Chondrocyte (in vitro differentiated cells): ENCODE data around the gene PRKG2. TPM values are rescaled to one million over a fixed set of nuclear protein-coding genes. Genes with fewer than 3 reads are reported as not detected.

Experiments
- DNase-seq: peaks from one replicate; pipeline ENCODE4 v3.0.0; 2021; ENCODE audit warnings: mixed read lengths, low spot score
- H3K27ac Mint-ChIP-seq: one replicate; pipeline ENCODE4 v1.8.0; 2021; ENCODE audit warnings: mild to moderate bottlenecking, moderate library complexity, mixed read lengths; ENCODE audit not compliant: unreplicated experiment
- H3K27me3 Mint-ChIP-seq: 2 replicates; pipeline ENCODE4 v1.8.0; 2021; ENCODE audit warnings: low read depth, mixed read lengths
- H3K36me3 Mint-ChIP-seq: 2 replicates; pipeline ENCODE4 v1.8.0; 2021; ENCODE audit warnings: low read depth, mixed read lengths
- H3K4me1 Mint-ChIP-seq: 2 replicates; pipeline ENCODE4 v1.8.0; 2021; ENCODE audit warnings: low read depth, mild to moderate bottlenecking, mixed read lengths
- H3K4me3 Mint-ChIP-seq: one replicate; pipeline ENCODE4 v1.8.0; 2021; ENCODE audit warnings: mild to moderate bottlenecking, moderate library complexity, mixed read lengths; ENCODE audit not compliant: unreplicated experiment
- H3K9me3 Mint-ChIP-seq: 2 replicates; pipeline ENCODE4 v1.8.0; 2021; ENCODE audit warnings: low read depth, mixed read lengths
- CTCF ChIP-seq: fragments of 200-600 bp; sonication (generic); IDR thresholded peaks from 2 replicates; pipeline ENCODE4 v1.5.0; 2021; ENCODE audit warnings: antibody characterized with exemption, mild to moderate bottlenecking, moderate library complexity
- total RNA-seq: library from RNA; stranded (reverse); gene quantifications from 3 replicates; pipeline ENCODE4 v1.2.1, GENCODE V29; 2021

The PRKG2 gene
- total RNA-seq, 1 donor from 2014 or later: not detected

DNA sequence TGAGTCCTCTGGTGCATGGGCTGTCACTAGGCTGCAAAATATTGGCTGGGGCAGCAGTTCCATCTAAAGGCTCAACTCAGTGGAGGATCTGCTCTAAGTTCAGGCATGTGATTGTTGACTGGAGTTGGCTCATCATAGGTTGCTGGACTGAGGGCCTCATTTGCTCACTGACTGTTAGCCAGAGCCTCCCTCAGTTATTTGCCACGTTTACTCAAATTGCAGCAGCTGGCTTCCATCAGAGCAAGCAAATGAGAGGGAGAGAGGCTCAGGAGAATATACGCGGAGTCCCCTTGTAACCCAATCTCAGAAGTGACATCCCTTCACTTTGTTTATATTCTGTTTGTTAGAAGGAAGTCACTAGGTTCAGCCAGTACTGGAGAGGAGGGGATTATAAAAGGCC, 130.4 kb downstream of the PRKG2 start:
- DNase-seq: no peak
- peaks cover 3% of the 10 kb centered on the region for H3K27me3 Mint-ChIP-seq
- no peak overlapping the region for H3K27ac Mint-ChIP-seq
- no peak for TF ChIP-seq CTCF
- H3K4me3 Mint-ChIP-seq: no peak overlapping the region
- H3K36me3 Mint-ChIP-seq: no peaks in the 10 kb centered on the region
- peaks cover 2% of the 10 kb centered on the region for H3K9me3 Mint-ChIP-seq
- no peaks in the 10 kb centered on the region for H3K4me1 Mint-ChIP-seq

GRCh38 chr4:81084029-81084428, 131.0 kb downstream of the PRKG2 start:
- DNase-seq: no peak
- Mint-ChIP-seq H3K9me3 (peaks cover 2% of the 10 kb centered on the region), H3K36me3 (no peaks in the 10 kb centered on the region), H3K4me1 (no peaks in the 10 kb centered on the region), H3K27me3 (peaks cover 3% of the 10 kb centered on the region), H3K27ac (no peak overlapping the region), H3K4me3 (no peak overlapping the region)
- TF ChIP-seq CTCF: no peak

DNA sequence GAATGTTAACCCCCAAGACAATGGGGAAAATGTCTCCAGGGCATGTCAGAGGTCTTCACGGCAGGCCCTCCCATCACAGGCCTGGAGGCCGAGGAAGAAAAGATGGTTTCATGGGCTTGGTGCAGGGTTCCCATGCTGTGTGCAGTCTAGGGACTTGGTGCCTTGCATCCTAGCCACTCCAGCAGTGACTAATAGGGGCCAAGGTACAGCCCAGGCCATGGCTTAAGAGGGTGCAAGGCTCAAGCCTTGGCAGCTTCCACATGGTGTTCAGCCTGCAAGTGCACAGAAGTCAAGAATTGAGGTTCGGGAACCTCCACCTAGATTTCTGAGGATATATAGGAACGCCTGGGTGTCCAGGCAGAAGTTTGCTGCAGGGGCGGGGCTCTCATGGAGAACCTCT, 133.9 kb downstream of the PRKG2 start:
- no peak overlapping the region for H3K4me3 Mint-ChIP-seq
- H3K9me3 Mint-ChIP-seq: peaks cover 2% of the 10 kb centered on the region
- H3K36me3 Mint-ChIP-seq: no peaks in the 10 kb centered on the region
- DNase-seq: no peak
- H3K27ac Mint-ChIP-seq: no peak overlapping the region
- H3K27me3 Mint-ChIP-seq: peaks cover 12% of the 10 kb centered on the region
- no peak for TF ChIP-seq CTCF
- H3K4me1 Mint-ChIP-seq: no peaks in the 10 kb centered on the region

DNA sequence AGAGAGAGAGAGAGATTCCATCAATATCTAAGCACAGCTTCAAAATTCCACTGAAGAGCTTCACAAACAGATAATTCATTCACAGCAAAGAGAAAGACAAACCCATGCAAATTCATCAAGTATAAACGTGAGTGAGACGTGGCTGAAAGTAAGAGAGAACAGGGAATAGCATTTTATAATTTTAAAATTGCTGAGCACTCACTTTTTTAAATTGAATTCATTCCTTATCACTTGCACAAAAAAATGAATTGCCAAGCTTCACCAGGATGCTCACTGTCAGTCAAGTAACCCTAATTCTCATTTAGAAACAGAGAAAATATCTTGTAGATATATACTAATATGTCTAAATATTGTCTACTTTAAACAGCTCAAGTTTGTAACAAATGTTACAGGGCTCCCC, 144.0 kb downstream of the PRKG2 start:
- Mint-ChIP-seq H3K9me3 (no peaks in the 10 kb centered on the region), H3K36me3 (no peaks in the 10 kb centered on the region), H3K4me3 (no peak overlapping the region), H3K27me3 (peaks cover 33% of the 10 kb centered on the region), H3K4me1 (no peaks in the 10 kb centered on the region), H3K27ac (no peak overlapping the region)
- no peak for TF ChIP-seq CTCF
- no peak for DNase-seq

DNA sequence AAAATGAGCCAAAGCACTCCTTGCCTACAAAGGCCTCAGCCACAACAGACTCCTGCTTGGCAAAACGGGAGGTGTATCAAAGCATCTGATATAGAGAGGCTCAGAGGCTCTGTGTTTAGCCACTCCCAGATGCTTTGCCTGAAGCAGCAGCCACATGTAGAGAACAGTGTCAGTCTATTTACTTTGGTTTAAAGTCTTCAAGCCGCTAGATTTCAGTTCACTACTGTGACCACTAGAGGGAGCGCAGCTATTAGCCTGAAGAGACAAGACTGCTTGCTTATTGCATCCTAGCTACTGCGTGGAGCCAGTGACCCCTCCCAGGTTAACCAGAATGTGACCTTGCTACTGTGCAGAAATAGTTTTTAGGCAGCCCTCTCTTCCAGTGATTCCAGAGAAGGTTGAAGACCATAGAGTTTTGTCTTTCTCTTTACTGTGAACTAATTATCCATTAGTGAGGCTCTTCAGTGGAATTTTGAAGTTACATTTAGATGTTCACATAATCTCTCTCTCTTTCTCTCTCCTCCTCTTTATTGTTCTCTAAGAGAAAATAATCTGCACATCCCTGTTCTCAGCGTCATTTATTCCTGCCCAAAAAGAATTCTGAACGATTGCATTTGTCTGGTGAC, 145.2 kb downstream of the PRKG2 start:
- TF ChIP-seq CTCF: peak; percentile 92
- Mint-ChIP-seq H3K36me3 (no peaks in the 10 kb centered on the region), H3K27me3 (peaks cover 36% of the 10 kb centered on the region), H3K4me3 (no peak overlapping the region), H3K4me1 (no peaks in the 10 kb centered on the region), H3K27ac (no peak overlapping the region), H3K9me3 (no peaks in the 10 kb centered on the region)
- no peak for DNase-seq
